LNCAP (cell line): Measurements from ENCODE around the gene ARHGAP45.

Experiments
- TF ChIP-seq, protein P1 (sequence below): fragments of 450-650 bp; IDR thresholded peaks from 2 replicates; pipeline ENCODE4 v1.5.1; 2017; ENCODE audit warnings: mild to moderate bottlenecking

ARHGAP45 gene

DNA sequence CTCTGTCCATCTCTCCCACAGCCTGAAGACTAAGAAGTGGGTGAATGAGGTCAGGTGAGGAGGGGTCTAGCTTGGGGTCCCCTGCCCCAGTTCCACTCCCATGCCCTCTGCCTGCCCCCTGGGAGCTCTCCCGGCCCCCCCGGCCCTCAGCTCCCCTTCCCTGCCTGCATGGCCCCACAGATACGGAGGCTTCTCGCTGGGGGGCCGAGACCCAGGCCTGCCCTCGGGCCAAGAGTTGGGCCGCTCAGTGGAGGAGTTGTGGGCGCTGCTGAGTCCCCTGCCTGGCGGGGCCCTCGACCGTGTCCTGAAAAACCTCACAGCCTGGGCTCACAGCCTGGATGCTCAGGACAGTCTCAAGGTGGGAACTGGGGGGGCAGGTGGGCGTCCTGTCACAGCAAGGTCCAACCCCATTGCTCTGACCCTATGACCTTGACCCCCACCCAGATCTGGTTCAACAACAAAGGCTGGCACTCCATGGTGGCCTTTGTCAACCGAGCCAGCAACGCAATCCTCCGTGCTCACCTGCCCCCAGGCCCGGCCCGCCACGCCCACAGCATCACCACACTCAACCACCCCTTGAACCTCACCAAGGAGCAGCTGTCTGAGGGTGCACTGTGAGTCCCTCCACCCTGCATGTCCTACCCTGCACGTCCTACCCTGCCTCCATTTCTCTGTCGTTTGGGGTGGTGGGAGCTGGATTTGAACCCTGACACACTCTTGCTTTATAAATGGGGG, 10.9 kb upstream of the ARHGAP45 start:
- TF ChIP-seq, protein P1, sequence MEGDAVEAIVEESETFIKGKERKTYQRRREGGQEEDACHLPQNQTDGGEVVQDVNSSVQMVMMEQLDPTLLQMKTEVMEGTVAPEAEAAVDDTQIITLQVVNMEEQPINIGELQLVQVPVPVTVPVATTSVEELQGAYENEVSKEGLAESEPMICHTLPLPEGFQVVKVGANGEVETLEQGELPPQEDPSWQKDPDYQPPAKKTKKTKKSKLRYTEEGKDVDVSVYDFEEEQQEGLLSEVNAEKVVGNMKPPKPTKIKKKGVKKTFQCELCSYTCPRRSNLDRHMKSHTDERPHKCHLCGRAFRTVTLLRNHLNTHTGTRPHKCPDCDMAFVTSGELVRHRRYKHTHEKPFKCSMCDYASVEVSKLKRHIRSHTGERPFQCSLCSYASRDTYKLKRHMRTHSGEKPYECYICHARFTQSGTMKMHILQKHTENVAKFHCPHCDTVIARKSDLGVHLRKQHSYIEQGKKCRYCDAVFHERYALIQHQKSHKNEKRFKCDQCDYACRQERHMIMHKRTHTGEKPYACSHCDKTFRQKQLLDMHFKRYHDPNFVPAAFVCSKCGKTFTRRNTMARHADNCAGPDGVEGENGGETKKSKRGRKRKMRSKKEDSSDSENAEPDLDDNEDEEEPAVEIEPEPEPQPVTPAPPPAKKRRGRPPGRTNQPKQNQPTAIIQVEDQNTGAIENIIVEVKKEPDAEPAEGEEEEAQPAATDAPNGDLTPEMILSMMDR: no peak

DNA sequence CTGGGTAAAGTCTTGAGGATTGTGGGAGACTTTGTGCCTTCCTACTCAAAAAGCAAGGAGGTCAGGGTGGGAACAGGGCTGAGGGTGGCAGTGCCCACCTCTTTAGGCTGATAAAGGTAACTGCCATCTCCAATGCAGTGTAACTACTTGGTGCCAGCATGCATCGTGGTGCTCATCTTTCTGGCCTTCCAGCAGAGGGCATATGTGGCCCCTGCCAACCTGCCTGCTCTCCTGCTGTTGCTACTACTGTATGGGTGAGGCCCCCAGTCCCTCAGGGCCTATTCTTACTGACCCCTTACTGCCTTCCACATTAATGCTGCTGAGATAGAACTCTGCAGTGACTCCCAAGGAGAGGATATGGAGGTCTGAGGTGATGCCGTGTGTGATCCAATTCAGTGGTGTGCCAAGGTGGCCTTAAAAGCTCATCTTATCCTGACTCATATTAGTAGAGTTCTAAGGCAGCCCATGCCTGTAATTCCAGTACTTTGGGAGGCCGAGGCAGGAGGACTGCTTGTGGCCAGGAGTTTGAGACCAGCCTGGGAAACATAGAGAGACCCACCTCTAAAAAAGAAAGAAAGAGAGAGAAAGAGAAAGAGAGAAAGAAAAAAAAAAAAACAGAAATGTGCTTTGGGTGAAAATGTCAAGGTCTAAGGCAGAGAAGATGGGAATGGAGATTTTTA, 9.7 kb upstream of the ARHGAP45 start:
- TF ChIP-seq, protein P1: no peak

DNA sequence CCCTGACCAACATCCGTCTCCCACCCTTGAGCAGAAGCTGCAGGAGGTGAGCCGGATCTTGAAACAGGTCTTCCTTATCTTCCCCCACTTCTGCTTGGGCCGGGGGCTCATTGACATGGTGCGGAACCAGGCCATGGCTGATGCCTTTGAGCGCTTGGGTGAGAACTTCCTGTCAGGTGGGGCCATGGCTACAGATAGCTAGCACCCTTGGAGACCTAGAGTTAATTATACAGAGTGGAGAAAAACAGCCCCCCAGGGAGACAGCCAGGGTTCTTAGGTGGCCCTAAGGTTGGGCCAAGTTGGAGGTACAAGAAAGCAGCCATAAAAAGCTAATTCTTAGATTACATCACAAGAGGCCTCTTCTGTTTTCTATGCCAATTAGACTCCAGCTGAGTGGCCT, 8.9 kb upstream of the ARHGAP45 start:
- TF ChIP-seq, protein P1: no peak

DNA sequence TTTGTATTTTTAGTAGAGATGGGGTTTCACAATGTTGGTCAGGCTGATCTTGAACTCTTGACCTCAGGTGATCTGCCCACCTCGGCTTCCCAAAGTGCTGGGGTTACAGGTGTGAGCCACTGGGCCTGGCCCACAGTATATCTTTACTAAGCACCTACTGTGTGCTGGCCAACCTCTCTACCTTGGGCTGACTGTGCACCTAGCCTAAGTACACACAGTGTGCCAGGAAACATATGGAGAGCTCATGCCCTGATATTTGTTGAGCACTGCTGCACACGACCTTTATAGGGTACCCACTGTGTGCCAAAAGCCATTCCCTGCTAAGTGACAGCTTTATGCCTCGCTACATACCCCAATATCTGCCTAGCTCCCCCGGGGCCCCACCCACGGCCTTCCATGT, 6.3 kb upstream of the ARHGAP45 start:
- TF ChIP-seq, protein P1: no peak

DNA sequence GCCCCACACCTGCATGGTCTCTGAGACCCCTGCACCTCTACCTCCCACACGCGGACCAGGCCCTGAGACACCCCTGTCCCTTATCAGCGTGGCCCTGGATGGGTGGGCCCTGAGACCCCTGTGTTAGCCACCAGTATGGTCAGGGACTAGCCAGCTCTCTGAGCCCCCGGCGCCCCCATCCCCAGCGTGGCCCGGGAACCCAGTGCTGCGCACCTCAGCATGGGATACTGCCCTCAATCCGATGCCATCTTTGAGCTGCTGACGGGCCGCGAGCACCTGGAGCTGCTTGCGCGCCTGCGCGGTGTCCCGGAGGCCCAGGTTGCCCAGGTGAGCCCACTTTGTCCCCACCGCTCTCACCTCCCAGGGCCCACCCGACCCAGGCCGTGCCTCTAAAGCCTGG, 5.0 kb upstream of the ARHGAP45 start:
- TF ChIP-seq, protein P1: no peak

DNA sequence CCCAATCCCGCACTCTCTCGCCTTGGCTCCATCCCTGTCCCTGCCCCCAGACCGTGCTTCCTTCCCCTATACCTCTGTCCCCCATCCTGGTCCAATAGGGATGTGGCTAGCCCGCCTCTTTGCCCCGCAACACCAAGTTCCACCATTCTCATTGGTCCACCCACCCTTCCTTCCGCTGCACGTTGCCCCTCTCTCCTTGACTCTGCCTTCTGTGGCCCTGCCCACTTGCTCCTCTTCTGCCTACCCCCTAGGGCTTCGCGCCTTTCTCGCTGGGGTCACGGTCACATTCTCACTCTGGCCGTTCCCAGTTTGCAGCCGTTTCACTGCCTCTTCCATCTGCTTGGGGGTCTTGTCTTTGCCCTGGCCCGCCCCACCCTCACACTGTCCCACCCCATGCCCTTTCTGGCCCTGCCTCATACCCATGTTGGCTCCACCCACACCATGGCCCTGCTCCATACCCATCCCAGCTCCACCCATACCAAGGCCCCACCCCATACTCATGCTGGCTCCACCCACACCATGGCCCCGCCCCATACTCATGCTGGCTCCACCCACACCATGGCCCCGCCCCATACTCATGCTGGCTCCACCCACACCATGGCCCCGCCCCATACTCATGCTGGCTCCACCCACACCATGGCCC, 4.5 kb upstream of the ARHGAP45 start:
- TF ChIP-seq, protein P1: no peak

DNA sequence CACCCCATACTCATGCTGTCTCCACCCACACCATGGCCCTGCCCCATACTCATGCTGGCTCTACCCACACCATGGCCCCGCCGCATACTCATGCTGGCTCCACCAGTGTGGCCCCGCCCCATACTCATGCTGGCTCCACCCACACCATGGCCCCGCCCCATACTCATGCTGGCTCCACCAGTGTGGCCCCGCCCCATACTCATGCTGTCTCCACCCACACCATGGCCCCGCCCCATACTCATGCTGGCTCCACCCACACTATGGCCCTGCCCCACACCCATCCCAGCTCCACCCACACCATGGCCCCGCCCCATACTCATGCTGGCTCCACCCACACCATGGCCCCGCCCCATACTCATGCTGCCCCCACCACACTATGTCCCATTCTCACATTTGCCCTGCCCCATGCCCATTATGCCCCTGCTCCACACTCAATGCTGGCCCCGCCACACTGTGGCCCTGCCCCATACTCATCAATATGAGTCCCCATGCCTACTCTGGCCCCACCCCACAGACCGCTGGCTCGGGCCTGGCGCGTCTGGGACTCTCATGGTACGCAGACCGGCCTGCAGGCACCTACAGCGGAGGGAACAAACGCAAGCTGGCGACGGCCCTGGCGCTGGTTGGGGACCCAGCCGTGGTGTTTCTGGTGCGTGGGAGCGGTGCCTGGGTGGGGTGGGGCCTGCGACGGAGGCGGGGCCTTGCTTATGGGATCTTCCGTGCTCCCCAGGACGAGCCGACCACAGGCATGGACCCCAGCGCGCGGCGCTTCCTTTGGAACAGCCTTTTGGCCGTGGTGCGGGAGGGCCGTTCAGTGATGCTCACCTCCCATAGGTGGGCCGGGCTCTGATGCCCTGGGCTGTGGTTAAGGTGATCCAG, 3.7 kb upstream of the ARHGAP45 start:
- TF ChIP-seq, protein P1: no peak
